HepG2 (cell line): ENCODE results near the gene ADAM22. TPM values are rescaled to one million over a fixed set of nuclear protein-coding genes. Genes with fewer than 3 reads are reported as not detected.

Experiments used
- ATAC-seq: fragments of 200-7000 bp; cut with Tn5 transposase; 3 replicates; pipeline ENCODE4 v1.9.1; 2020; ENCODE audit warnings: mild to moderate bottlenecking, moderate library complexity
- BruUV-seq: library from RNA; stranded (reverse); fragments of 400-500 nt; replicated peaks from 2 replicates; lab custom pipeline; 2021; lab: Mats Ljungman, UMichigan
- CTCF ChIA-PET: fragments of 300-600 bp; formaldehyde crosslinking; extraction: SDS; loops from one replicate; lab custom pipeline; 2021; ENCODE audit warnings: low total read pairs, inconsistent platforms, low intra/inter-chr PET ratio; lab: Yijun Ruan, JAX
- POLR2A ChIA-PET: fragments of 350-600 bp; sonication (Branson Sonifier 250); formaldehyde crosslinking; loops from one replicate; lab custom pipeline; 2020; ENCODE audit warnings: antibody characterized with exemption, inconsistent platforms; lab: Yijun Ruan, JAX
- DNase-seq: peaks from one replicate; pipeline ENCODE4 v3.0.0-alpha.2; 2015; ENCODE audit warnings: low spot score
- FAIRE-seq: peaks from 3 replicates; lab custom pipeline; 2011; peaks lifted over from hg19 to GRCh38; lab: Jason Lieb, UNC
- H2AFZ ChIP-seq: one replicate; pipeline ENCODE4 v1.6.1; 2011; ENCODE audit warnings: low read length, inconsistent platforms
- H3K27ac ChIP-seq: fragments of 300-600 bp; 3 replicates; pipeline ENCODE4 v1.8.0; 2011; ENCODE audit warnings: mixed run types, mild to moderate bottlenecking, mixed read lengths, low read length, inconsistent platforms; ENCODE audit not compliant: insufficient read depth; ENCODE audit errors: extremely low read length
- H3K27me3 ChIP-seq, 2 experiments: fragments of 200-600 bp in 1 of 2; 2 replicates in 1 of 2; 3 replicates in 1 of 2; pipeline versions ENCODE4 v1.6.0 to v1.8.0; 2011; ENCODE audit warnings: low read length in 2 of 2, mild to moderate bottlenecking in 2 of 2, moderate library complexity in 2 of 2, inconsistent platforms in 1 of 2; ENCODE audit not compliant: insufficient read depth in 2 of 2, control insufficient read depth in 1 of 2
- H3K36me3 ChIP-seq, 2 experiments: fragments of 200-600 bp in 1 of 2; replicated peaks in 1 of 2; 2 replicates in 1 of 2; 3 replicates in 1 of 2; pipeline versions ENCODE4 v1.5.1 to v1.8.0; 2011; ENCODE audit warnings: low read length in 2 of 2, inconsistent platforms in 1 of 2; ENCODE audit not compliant: insufficient read depth in 2 of 2, control insufficient read depth in 1 of 2
- H3K4me1 ChIP-seq: 2 replicates; pipeline ENCODE4 v1.5.1; 2012; ENCODE audit warnings: low read length, inconsistent platforms; ENCODE audit not compliant: insufficient read depth
- H3K4me2 ChIP-seq: 2 replicates; pipeline ENCODE4 v1.6.0; 2011; ENCODE audit warnings: low read depth, low read length, inconsistent platforms
- H3K4me3 ChIP-seq, 3 experiments: fragments of 200-600 bp in 1 of 3; sonication (generic), shearing (Covaris generic) in 1 of 3; replicated peaks in 1 of 3; 2 replicates each; pipeline ENCODE4 v1.5.1; 2011 to 2016; ENCODE audit warnings: low read length in 3 of 3, inconsistent platforms in 2 of 3, low read depth in 2 of 3, mild to moderate bottlenecking in 2 of 3, control low read depth in 1 of 3, mixed read lengths in 1 of 3; ENCODE audit not compliant: insufficient read depth in 1 of 3
- H3K79me2 ChIP-seq: one replicate; pipeline ENCODE4 v1.6.1; 2011; ENCODE audit warnings: low read length, inconsistent platforms; ENCODE audit not compliant: insufficient read depth
- H3K9ac ChIP-seq: 2 replicates; pipeline ENCODE4 v1.6.0; 2011; ENCODE audit warnings: mild to moderate bottlenecking, low read depth, low read length, inconsistent platforms; ENCODE audit not compliant: insufficient read depth
- H3K9me3 ChIP-seq: 2 replicates; pipeline ENCODE4 v1.5.1; 2012; ENCODE audit warnings: mild to moderate bottlenecking, low read length
- H4K20me1 ChIP-seq: 2 replicates; pipeline ENCODE4 v1.6.0; 2011; ENCODE audit warnings: inconsistent platforms, mild to moderate bottlenecking, low read length, moderate library complexity; ENCODE audit not compliant: insufficient read depth
- ARID5B ChIP-seq: IDR thresholded peaks from 2 replicates; pipeline ENCODE4 v1.4.0; 2020; ENCODE audit warnings: mild to moderate bottlenecking, missing genetic modification reagents
- EED ChIP-seq: sonication (generic); formaldehyde crosslinking; IDR thresholded peaks from 2 replicates; pipeline ENCODE4 v1.5.0; 2020; ENCODE audit warnings: mild to moderate bottlenecking, missing genetic modification reagents
- GABPA ChIP-seq, 2 experiments: IDR thresholded peaks; 2 replicates each; pipeline ENCODE4 v1.6.1; 2011 to 2016; ENCODE audit warnings: low read depth in 2 of 2, low read length in 1 of 2, missing biosample characterization in 1 of 2, missing genetic modification characterization in 1 of 2
- HIC2 ChIP-seq: sonication (generic); formaldehyde crosslinking; IDR thresholded peaks from 2 replicates; pipeline ENCODE4 v1.9.0; 2022; ENCODE audit warnings: low read depth, missing genetic modification reagents
- THAP8 ChIP-seq: sonication (generic); formaldehyde crosslinking; IDR thresholded peaks from 2 replicates; pipeline ENCODE4 v1.5.1; 2020; ENCODE audit warnings: missing genetic modification reagents, mild to moderate bottlenecking, borderline replicate concordance
- ZKSCAN8 ChIP-seq: IDR thresholded peaks from 2 replicates; pipeline ENCODE4 v1.6.1; 2016; ENCODE audit warnings: borderline replicate concordance, missing genetic modification reagents, missing compliant biosample characterization
- ZNF274 ChIP-seq: sonication (generic); formaldehyde crosslinking; IDR thresholded peaks from 2 replicates; pipeline ENCODE4 v1.5.1; 2020; ENCODE audit warnings: mild to moderate bottlenecking, missing genetic modification reagents
- WGBS: methylation state at CpG from one replicate; pipeline ENCODE4 v1.1.6; 2017; ENCODE audit warnings: low lambda C conversion rate; 5-methylcytosine and 5-hydroxymethylcytosine counted together
- in situ Hi-C: cut with HindIII; loops from 2 replicates; pipeline ENCODE4 v1.10.0; 2017; ENCODE audit warnings: low pct_unique_long_range_greater_than_20kb; ENCODE audit not compliant: extremely low pct_ligation_motif_present
- intact Hi-C: fragments of 100-400 bp; cut with micrococcal nuclease; formaldehyde crosslinking; loops from one replicate; pipeline ENCODE4 v1.10.0; 2022; ENCODE audit not compliant: unreplicated experiment
- polyA plus RNA-seq, 8 experiments: library from polyadenylated mRNA; depleted of rRNA in 3 of 8; stranded (reverse) in 7 of 8; unstranded in 1 of 8; fragments of >200 nt; fragmentation: Illumina TruSeq in 4 of 8; extraction: Trizol in 4 of 8; gene quantifications; 2 replicates each; pipeline versions ENCODE4 v1.2.1 to v1.2.3, GENCODE V29; 2011 to 2016; ENCODE audit warnings: low read depth in 4 of 8, missing spikeins in 1 of 8, mixed read lengths in 1 of 8; ENCODE audit not compliant: insufficient read depth in 1 of 8
- total RNA-seq, 5 experiments: library from RNA; depleted of rRNA; stranded (reverse); fragments of >200 nt; fragmentation: Illumina TruSeq; extraction: Trizol; gene quantifications; 2 replicates each; pipeline ENCODE4 v1.2.3, GENCODE V29; 2016; ENCODE audit warnings: low read depth in 1 of 5

ADAM22 gene
- total and polyA plus RNA-seq, 2 of the 13 experiments (the other 11 are each of a cell fraction or from before 2014, with no cell fraction given), result 1.9 to 6.7 TPM

- Histone ChIP-seq H3K4me2 (no peak overlapping the region), H3K27ac (no peak overlapping the region), H3K79me2 (no peaks in the 10 kb centered on the region), H3K9ac (no peak overlapping the region), H3K27me3 (no peaks in the 10 kb centered on the region), H4K20me1 (no peaks in the 10 kb centered on the region), H3K36me3 (no peaks in the 10 kb centered on the region), H3K4me1 (no peaks in the 10 kb centered on the region), H2AFZ (no peak overlapping the region), H3K9me3 (peaks cover 24% of the 10 kb centered on the region), H3K4me3 (no peak overlapping the region)
- WGBS, result no CpG with 5 or more reads among the region's 7 CpGs
- no TSS peak for BruUV-seq
- no peak for ATAC-seq
- no peak for DNase-seq
- POLR2A ChIA-PET, result no interaction called here
- intact Hi-C loops, result no loop called here
- TF ChIP-seq THAP8 (CRISPR knock-in tag), result no peak
- TF ChIP-seq ARID5B (CRISPR knock-in tag), result no peak
- TF ChIP-seq ZKSCAN8 (CRISPR knock-in tag), result no peak
- no peak for TF ChIP-seq GABPA (IDR thresholded peaks at IDR 0.05; ENCODE audit: low read depth, low read length)
- no peak for TF ChIP-seq GABPA (CRISPR knock-in tag; IDR thresholded peaks at IDR 0.05; ENCODE audit: low read depth)
- TF ChIP-seq ZNF274 (CRISPR knock-in tag), result no peak
- no peak for TF ChIP-seq EED (CRISPR knock-in tag)
- TF ChIP-seq HIC2 (CRISPR knock-in tag), result no peak
- in situ Hi-C loops, result no loop called here
- FAIRE-seq, result no peak
- CTCF ChIA-PET, result no interaction called here
Measured at GRCh38 chr7:88034083-88034695, 100.1 kb downstream of the ADAM22 start.
